Measurements from ENCODE around the gene GNAI3.

DNA sequence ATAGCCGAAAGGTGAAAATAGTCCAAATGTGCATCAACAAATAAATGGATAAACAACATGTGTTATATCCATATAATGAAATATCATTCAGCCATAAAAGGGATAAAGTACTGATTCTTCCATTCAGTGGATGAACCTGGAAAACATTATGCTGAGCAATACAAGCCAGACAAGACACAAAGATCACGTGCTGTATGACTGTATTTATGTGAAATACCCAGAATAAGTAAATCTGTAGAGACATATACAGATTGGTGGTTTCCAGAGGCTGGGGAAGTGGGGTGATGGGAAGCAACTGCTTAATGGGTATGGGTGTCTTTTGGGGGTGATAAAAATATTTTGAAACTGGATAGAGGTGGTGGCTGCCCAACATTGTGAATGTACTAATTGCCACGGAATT is 94.2 kb downstream of the GNAI3 start:
- TF ChIP-seq RARB (CRISPR knock-in tag; IDR thresholded peaks at IDR 0.05) (no peak), BACH2 (CRISPR knock-in tag; IDR thresholded peaks at IDR 0.05; ENCODE audit: borderline replicate concordance) (no peak), ARNTL (CRISPR knock-in tag; IDR thresholded peaks at IDR 0.05; ENCODE audit: borderline replicate concordance, low read depth) (no peak), SNAI2 (CRISPR knock-in tag; IDR thresholded peaks at IDR 0.05) (no peak), ZFP30 (CRISPR knock-in tag; IDR thresholded peaks at IDR 0.05) (no peak)
- TF ChIP-seq, protein P1, sequence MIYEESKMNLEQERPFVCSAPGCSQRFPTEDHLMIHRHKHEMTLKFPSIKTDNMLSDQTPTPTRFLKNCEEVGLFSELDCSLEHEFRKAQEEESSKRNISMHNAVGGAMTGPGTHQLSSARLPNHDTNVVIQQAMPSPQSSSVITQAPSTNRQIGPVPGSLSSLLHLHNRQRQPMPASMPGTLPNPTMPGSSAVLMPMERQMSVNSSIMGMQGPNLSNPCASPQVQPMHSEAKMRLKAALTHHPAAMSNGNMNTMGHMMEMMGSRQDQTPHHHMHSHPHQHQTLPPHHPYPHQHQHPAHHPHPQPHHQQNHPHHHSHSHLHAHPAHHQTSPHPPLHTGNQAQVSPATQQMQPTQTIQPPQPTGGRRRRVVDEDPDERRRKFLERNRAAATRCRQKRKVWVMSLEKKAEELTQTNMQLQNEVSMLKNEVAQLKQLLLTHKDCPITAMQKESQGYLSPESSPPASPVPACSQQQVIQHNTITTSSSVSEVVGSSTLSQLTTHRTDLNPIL (CRISPR knock-in tag; IDR thresholded peaks at IDR 0.05; ENCODE audit: low read depth) = no peak
